HK-2 (cell line): ENCODE measurements around the gene SPEM1.
"Not testable (repeated sequence)": the region's sequence is repeated elsewhere in the genome, so short reads cannot be mapped to it uniquely, and the experiment has no call there.

Source experiments
- DNase-seq: peaks from one replicate; pipeline ENCODE4 v3.0.0-alpha.2; 2018; ENCODE audit not compliant: unreplicated experiment

Gene SPEM1

DNA sequence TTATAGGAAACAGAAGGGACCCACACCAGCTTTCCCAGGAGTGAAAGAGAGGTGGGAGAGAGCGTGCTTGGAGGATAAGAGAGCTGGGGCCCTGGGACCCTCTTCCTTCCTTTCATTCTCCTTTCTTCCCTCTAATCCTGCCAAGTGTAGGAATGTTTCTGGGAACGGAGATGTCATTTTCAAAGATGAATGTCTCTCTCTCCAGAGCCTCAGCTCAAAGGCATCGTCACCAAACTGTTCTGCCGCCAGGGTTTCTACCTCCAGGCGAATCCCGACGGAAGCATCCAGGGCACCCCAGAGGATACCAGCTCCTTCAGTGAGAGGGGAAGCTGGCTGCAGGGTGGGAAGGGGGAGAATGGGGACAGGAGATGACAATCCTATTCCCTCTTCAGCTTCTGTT is 21.1 kb downstream of the SPEM1 start:
- DNase-seq = no peak

DNA sequence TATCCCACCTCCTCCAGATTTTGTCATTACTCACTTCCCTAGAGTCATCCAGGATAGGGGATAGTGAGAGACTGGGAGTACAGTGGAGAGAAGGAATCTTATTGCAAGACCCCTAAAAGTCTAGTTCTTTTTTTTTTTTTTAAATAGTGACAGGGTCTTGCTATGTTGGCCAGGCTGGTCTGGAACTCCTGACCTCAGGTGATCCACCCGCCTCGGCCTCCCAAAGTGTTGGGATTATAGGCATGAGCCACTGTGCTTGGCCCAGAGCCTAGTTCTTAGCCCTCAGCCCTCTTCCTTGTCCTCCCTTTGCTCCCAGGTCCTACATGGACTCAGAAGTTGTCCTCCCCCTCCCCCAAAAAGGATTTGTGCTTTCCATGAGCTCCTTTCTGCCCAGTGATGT is 22.0 kb downstream of the SPEM1 start:
- no peak for DNase-seq

DNA sequence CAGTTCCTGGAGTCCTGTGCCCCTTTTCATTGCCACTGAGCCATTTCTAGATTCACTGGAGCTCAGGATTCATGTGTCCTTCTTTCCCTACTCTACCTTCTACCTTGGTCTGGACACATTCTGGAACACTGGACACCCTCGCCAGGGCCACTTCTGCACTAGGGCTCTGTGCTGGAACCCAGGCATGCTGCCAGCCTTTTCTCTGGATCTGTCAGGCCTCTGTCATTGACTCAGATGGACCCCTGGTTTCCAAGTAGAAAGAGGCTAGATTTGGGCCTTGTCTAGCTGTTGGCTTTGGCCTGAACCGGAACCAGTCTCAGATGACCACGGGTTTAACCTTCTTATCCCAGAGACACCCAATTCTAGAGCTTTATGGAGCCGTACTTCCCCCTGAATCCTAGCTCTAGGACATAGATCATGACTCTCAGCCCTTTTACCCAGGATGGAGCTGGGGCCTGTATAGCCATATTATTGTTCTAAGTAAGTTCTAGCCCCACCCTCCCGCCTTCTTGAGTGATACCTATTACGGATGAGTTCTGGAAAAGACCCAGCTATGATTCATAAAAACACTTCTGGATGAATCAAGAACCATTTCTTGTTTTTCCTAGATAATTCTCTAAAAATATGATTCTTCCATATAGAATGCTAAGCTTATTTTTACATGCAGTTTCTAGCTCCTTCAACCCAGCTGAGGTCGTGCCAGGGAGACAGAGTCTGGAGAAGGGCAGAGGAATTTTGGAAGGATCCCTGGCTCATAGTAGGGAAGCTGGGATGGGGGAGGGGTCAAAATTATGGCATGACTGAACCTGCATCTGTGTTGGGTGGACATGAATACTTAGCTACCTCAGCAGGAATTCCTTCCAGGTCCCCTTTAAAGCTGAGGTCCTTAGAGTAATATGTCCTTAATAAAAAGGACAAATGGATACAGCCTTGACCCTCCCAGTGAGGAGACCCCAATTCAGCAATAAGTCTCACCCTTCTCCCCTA is 23.7 kb downstream of the SPEM1 start:
- no peak for DNase-seq

DNA sequence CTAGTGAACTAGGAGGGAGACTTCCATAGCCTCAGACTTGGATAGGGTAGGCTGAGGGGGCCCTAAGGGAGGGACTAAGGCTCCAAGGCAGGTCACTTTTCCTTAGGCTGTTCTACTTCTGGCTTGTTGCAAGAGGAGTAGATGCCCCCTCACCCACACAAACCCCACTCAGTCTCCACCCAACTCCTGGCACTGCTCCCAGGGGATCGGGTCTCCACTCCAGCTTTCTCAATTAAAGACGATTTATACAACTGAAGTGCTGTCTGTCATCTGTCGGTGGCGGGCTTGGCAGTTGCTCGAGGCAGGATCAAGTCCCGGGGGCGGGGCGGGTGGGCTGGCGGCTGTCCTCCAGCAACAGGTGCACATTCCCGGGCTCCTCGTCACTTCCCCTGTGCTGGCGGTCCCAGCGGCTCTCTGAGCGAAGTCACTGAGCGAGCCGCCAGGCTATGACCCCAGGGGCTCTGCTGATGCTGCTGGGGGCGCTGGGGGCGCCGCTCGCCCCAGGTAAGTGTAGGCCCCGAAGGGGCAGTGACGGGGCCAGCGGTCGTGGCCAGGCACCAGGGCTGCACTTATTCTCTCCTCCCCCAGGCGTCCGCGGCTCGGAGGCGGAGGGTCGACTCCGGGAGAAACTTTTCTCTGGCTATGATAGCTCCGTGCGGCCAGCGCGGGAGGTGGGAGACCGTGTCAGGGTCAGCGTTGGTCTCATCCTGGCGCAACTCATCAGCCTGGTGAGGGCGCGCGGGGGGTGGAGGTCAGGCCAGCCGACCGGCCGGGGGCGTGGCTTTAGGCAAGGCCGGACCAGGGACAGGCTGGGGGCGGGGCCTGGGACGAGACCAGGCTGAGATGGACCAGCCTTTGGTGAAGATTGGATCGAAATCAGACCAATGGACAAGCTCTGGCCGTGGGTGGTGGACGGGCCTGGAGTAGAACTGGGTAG is 24.8 kb downstream of the SPEM1 start, which contains the start of gene CHRNB1:
Gene CHRNB1 (plus strand): TSS at position 380 of the 937 bp plus-strand sequence. CDS start 67 bp downstream, at position 447.
- DNase-seq = peak; percentile 55

DNA sequence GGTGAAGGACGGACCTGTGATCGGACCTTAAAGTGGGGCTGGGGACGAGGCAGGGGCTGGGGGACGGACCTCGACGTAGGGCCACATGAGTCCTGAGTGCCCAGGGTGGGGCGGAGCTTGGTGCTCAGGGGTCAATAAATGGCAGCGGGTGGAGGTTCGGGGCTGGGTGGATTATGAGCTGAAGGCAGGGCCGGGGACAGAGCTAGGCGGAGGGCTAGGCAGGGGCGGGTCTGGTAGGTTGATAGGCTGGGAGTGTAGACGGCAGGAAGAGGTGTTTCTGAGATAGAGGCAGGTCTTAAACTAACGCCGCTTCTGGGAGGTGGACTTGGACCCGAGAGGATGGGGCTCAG is 25.5 kb downstream of the SPEM1 start:
- peak; percentile 49 for DNase-seq

DNA sequence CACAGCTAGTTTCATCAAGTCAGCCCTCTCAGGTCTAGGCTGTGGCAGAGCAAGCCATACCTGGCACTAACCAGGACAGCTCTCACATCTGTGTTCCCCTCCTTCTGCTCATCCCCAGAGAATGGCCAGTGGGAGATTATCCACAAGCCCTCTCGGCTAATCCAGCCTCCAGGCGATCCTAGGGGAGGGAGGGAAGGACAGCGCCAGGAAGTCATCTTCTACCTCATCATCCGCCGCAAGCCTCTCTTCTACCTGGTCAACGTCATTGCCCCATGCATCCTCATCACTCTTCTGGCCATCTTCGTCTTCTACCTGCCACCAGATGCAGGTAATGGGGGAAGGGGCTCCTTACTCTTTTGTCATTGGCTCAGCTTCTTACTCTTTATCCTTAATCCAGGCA is 28.3 kb downstream of the SPEM1 start:
- no peak for DNase-seq

DNA sequence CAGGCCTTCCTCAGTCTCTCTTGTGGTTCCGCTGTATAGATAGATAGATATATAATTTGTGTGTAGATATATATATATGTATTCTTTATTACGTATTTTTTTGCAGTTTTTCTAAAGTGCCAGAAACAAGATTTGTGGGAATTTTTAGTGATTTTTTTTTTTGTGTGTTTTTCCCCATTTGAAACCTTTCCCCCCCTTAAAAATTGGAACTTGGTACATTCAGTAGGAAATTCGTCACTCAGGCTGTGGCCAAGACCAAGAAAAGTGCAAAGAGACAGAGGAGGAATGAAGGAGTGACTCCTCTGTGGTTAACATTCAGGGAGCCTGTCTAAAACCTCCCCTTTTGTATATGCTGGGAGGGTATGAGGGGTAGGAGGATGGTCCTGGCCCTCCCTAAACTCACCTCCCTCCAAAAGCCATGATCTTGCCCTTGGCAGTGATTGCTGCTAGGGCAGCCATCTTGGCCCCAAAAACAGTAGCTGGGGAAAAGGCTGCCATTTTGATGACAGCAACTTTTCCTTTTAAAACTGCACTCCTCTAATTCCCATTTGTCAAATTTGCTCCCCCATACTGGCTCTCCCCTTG is 39.9 kb downstream of the SPEM1 start:
- no peak for DNase-seq

DNA sequence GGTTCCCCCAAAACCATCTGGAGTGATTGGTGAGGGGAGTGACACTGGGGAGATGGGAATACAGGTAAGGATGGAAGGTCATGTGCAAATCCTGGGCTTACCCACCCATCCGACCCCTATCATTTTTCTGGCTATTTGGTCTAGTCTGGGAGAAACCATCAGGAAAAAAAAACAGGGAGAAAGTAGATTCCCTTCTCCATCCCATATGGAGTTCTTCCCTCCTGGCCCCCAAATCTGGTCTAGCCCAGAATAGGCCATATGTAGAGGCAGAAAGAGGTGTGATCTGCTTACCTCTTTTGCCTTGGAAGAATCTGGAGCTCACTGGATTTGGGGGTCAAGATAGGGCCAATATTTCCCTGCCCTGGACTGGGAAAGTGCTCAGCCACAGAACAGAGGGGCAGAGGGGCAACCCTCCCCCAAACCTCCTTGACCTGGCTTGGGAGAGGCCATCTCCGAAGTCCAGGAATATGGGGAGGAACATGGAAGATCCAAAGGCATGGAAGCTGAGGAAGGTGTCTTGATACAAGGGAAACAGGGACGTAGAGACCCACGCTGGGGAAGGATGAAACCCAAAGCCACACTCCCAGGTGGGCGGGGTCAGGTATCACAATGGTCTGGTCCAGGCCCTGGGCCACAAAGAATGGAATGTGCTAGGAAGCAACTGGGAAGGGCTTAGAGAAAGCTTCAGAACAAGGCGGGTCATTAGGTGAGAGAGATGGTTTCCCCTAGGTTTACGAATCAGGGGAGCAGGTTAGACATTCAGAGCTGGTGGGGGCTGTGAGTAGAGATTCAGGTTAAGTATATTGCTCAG is 40.9 kb downstream of the SPEM1 start:
- no peak for DNase-seq

DNA sequence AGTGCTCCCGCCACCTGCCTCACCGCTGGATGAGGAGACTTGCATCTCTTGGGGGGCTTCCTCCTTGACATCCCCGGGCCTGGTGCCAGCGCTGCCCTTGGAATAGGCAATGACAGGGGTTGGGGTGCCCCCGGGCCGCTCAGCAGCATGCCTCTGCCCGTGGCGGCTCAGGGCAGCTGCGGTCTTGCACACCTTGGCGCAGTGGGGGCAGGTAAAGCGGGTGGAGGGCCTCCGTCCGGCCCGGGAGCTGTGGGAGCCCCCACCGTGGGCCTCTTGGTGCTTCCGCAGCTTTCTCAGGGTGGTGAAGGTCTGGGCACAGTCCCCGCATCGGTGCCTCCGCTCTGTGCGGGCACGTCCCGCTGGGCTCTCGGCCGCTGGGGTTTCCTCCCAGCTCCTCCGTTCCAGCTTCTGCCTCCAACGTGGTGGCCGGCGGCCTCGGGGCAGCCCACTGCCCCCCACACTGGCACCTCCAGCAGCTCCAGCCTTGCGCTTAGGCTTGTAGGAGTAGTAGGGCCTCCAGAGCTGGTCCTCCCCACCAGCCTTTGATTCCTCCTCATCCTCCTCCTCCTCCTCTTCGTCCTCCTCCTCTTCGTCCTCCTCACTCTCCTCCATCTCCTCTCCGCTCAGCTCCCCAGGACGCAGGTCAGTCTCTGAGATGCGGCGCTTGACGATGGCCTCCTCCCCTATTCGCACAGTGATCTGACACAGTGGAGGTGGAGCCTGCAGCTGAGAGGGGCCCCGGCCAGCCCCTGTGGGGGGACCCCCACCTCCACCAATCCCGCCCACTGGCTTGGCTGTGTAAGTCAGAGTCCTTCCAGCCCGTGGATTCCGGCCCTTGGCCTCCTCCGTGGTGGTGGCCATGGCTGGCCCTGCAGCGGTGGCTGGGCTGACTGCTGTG is 42.6 kb downstream of the SPEM1 start:
- DNase-seq = no peak

DNA sequence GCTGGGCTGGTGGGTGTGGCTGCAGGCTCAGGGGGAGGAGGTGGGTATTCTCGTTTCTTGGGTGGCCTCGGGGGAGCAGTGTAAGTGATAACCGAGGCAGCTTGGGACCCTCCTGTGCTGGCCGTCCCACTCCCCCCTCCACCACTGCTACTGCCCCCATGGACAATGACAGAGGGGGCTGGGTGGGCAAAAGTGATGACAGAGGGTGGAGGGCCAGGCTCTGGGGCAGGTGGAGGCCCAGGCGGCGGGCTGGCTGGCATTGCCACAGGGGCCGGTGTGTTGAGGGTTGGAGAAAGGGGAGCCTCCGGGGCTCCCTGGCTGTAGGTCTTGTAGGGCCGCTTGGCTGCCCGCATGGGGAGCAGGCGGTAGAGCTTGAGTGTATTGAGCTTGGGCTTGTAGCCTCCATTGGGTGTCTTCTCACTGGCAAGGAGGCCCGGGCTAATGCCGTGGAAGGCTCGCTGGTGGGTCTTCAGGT is 43.3 kb downstream of the SPEM1 start:
- DNase-seq = no peak

DNA sequence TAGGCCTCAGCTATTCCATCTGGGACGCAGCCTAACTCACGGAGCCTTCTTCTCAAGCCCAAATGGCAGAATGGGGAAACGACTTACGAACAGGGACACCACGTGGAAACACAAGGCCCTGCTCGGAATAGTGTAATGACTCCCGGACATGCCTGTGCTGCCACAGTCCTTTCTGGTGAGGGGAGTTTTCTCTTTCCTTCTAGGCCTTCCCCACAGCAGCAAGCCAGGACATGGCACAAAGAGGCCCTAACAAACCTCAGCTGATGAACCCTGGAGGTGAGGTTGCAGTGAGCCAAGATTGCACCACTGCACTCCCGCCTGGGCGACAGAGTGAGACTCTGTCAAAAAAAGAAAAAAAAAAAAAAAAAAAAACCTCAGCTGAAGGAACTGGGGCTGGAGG is 44.0 kb downstream of the SPEM1 start:
- no peak for DNase-seq

DNA sequence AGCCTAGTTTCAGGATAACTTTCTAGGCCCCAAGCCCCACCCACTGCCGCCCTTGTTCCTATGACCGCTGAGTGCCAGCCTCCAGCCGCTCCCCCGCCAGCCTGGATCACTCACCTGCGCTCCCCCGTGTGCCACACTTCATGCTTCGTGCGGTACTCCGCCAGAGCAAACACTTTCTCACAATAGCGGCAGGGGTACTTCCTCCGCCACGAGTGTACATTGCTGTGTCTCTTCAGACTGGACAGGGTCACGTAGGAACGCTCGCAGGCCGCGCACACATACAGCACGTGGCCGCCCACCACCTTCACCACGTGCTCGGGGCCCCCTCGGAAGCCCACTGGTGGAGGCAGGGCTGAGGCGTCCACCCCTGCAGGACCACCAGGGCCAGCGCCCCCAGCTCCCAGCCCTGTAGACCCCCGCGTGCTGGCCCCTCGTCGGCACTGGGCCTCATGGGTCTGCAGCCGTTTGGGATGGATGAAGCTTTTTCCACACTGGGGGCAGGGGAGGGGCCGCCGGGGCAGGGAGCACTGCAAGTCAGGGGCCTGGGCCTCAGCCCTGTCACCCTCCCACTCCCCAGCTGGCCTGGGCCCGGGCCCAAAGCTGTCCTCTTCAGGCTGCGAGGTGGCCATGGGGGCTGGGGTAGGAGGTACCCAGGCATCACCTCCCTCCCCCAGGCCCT is 45.6 kb downstream of the SPEM1 start:
- DNase-seq = no peak

DNA sequence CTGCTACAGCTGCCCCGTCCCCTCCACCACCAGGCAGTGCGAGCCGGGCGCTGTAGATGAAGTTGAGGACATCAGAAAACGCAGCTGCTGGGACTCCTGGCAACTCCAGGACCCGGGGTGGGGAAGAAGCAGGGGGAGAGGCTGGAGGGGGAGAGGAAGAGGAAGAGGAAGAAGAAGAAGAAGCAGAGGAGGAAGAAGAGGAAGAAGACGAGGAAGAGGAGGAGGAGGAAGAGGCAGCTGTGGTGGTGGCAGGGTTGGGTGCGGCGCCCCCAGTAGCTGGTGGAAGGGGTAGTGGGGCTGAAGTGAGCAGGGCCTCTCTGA is 46.2 kb downstream of the SPEM1 start:
- no peak for DNase-seq

DNA sequence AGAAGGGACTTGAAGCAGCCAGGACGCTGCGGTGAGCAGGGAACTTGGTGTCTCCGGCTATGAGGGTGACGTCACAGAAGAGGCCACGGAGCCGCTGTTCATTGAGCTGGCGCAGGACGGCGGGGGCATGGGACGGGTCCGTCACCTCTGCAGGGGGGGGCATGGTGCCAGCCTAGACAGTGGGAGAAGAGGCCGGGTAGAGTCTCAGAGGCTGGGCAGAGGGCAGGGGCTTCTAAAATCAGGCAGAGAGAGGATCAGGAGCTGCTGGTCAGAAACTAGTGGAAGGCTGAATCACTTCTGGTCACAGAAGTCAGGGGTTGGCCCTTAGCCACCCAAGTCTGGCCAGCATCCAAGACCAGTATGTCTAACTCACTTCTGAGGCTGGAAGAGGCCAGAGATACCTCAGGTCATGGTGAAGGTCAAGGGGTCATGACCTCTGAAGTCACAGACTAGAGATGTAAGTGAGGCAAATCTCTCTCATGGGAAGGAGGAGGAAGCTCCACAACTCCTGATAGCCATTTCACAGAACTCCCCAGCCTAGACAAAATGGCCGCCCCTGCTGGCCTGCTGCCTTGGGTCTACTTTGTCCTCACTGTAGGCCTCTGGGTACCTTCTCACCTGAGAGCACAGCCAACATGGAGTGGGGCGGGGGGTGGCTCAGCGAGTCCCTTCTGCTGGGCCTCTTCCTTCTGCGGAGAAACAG is 46.7 kb downstream of the SPEM1 start:
- DNase-seq = peak; percentile 44

DNA sequence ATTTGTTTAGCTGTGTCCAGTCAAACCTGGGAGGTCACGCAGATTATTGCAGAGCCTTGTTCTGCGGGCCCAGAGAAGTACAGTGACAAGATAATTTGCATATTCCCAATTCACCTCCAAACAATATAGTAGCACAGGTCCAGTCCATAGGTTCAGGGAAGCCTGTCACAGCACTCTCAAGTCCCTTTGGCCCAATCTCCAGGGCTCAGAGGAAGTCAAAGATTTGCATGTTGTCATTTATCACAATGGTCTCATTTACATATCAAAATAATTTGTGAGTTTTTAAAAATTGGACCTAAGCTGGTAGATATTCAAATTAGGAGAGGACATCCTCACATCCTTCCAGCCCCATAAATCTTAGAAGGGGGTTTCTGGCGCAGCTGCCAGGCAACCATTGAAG is 47.4 kb downstream of the SPEM1 start:
- DNase-seq = no peak

DNA sequence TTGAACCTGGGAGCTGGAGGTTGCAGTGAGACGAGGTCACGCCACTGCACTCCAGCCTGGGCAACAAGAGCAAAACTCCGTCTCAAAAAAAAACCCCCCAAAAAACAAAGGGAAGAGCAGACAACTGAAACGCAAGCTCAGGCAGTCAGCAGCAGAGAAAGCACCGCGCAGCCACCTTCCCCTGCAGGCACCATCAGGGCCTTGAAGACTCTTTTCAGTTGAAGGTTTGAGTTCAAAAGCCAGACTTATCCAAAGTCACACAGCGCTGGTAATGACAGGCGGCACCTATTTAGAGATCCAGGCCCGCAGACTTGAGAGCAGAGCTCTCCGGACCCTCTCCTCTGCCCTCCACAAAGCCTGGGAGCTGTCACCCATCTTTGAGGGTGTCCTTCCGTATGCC is 48.2 kb downstream of the SPEM1 start:
- no peak for DNase-seq

DNA sequence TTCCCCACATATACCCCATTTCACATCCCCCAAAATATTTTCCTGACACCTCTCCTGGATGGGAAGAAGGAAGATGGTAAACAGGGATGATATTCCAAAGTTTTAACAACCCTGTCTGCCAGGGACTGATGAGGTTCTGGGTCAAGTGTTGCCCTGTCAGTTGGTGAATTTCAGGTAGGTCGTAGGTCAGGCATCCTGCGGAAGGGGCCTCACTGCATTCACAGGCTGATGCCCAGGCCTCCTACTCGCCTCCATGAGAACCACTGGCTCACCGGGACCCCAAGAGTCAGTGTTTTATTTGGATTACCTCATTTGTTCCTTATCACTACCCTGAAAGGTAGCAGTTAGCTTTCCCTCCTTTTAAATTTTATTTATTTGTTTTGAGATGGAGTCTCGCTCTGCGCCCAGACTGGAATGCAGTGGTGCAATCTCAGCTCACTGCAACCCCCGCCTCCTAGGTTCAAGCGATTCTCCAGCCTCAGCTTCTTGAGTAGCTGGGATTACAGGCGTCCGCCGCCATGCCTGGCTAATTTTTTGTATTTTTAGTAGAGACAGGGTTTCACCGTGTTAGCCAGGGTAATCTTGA is 48.8 kb downstream of the SPEM1 start:
- no peak for DNase-seq

DNA sequence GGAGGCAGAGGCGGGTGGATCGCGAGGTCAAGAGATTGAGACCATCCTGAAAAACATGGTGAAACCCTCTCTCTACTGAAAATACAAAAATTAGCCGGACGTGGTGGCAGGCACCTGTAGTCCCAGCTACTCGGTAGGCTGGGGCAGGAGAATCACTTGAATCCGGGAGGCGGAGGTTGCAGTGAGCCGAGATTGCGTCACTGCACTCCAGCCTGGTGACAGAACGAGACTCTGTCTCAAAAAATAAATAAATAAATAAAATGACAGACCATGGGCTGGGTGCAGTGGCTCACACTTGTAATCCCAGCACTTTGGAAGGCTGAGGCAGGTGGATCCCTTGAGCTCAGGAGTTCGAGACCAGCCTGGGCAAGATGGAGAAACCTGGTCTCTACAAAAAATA is 49.7 kb downstream of the SPEM1 start:
- DNase-seq = not testable (repeated sequence)
